M059J (cell line): ENCODE data around the gene ATG7. TPM values are rescaled to one million over a fixed set of nuclear protein-coding genes. Genes with fewer than 3 reads are reported as not detected.
"Not testable (repeated sequence)": the region's sequence is repeated elsewhere in the genome, so short reads cannot be mapped to it uniquely, and the experiment has no call there.

Experiments
- DNase-seq: peaks from one replicate; pipeline ENCODE4 v3.0.0-alpha.2; 2012; ENCODE audit warnings: low read depth
- total RNA-seq: library from RNA; depleted of rRNA; stranded (reverse); fragments of >200 nt; shearing (Covaris generic); gene quantifications from 2 replicates; pipeline ENCODE4 v1.2.3, GENCODE V29; 2014

Gene ATG7
- total RNA-seq, 1 experiment from 2014 or later = 68.7 TPM

GRCh38 chr3:11509173-11510000, 237.2 kb downstream of the ATG7 start:
- DNase-seq = peak; percentile 83

GRCh38 chr3:11510001-11510340, 237.8 kb downstream of the ATG7 start:
- DNase-seq = no peak

- DNase-seq = no peak
These were observed 238.2 kb downstream of the ATG7 start for GRCh38 chr3:11510356-11510755.

GRCh38 chr3:11511606-11512005, 239.4 kb downstream of the ATG7 start:
- DNase-seq = not testable (repeated sequence)

- DNase-seq = not testable (repeated sequence)
These were observed 241.1 kb downstream of the ATG7 start for GRCh38 chr3:11513125-11513816.

GRCh38 chr3:11513817-11514135, 241.6 kb downstream of the ATG7 start:
- no peak for DNase-seq

GRCh38 chr3:11514191-11514821, 242.1 kb downstream of the ATG7 start:
- DNase-seq = peak; percentile 88

- DNase-seq = no peak
These were observed 245.4 kb downstream of the ATG7 start for GRCh38 chr3:11517601-11518000.

GRCh38 chr3:11521167-11521566, 249.0 kb downstream of the ATG7 start:
- no peak for DNase-seq

GRCh38 chr3:11522398-11522715, 250.2 kb downstream of the ATG7 start:
- peak; percentile 65 for DNase-seq

GRCh38 chr3:11522953-11523571, 250.9 kb downstream of the ATG7 start:
- DNase-seq = peak; percentile 42

- DNase-seq = peak; percentile 41
These were observed 251.4 kb downstream of the ATG7 start for GRCh38 chr3:11523572-11524101.

GRCh38 chr3:11526121-11526520, 253.9 kb downstream of the ATG7 start:
- DNase-seq = not testable (repeated sequence)

- DNase-seq = peak; percentile 29
These were observed 257.1 kb downstream of the ATG7 start for GRCh38 chr3:11529281-11529680.

- peak; percentile 91 for DNase-seq
These were observed 258.0 kb downstream of the ATG7 start for GRCh38 chr3:11530153-11530721.

- peak; percentile 38 for DNase-seq
These were observed 260.8 kb downstream of the ATG7 start for GRCh38 chr3:11532931-11533391.

GRCh38 chr3:11534011-11534792, 262.0 kb downstream of the ATG7 start:
- no peak for DNase-seq

- no peak for DNase-seq
These were observed 262.6 kb downstream of the ATG7 start for GRCh38 chr3:11534793-11535101.

- DNase-seq = no peak
These were observed 263.2 kb downstream of the ATG7 start for GRCh38 chr3:11535243-11535960.

- no peak for DNase-seq
These were observed 264.1 kb downstream of the ATG7 start for GRCh38 chr3:11536132-11536935.
